H9 (cell line): ENCODE data around the gene SSTR3. TPM values are rescaled to one million over a fixed set of nuclear protein-coding genes. Genes with fewer than 3 reads are reported as not detected.

Experiments
- DNase-seq: peaks from one replicate; pipeline ENCODE4 v3.0.0-alpha.2; 2017
- H2AFZ ChIP-seq: one replicate; pipeline ENCODE4 v1.6.1; 2013; ENCODE audit warnings: mild to moderate bottlenecking, low read length, control low read depth, moderate library complexity
- H2AK5ac ChIP-seq: 2 replicates; pipeline ENCODE4 v1.6.1; 2013; ENCODE audit warnings: low read length, control low read depth, mixed read lengths; ENCODE audit not compliant: insufficient read length
- H2BK120ac ChIP-seq: one replicate; pipeline ENCODE4 v1.6.1; 2013; ENCODE audit warnings: low read depth, mild to moderate bottlenecking, low read length, control low read depth, inconsistent platforms; ENCODE audit not compliant: poor library complexity, severe bottlenecking
- H2BK12ac ChIP-seq: 2 replicates; pipeline ENCODE4 v1.6.1; 2013; ENCODE audit warnings: low read length, control low read depth, mixed read lengths, low read depth; ENCODE audit not compliant: insufficient read length
- H2BK15ac ChIP-seq: 2 replicates; pipeline ENCODE4 v1.6.1; 2013; ENCODE audit warnings: low read depth, low read length, control low read depth
- H2BK20ac ChIP-seq: one replicate; pipeline ENCODE4 v1.6.1; 2013; ENCODE audit warnings: low read depth, mild to moderate bottlenecking, low read length, control low read depth, inconsistent platforms; ENCODE audit not compliant: poor library complexity, severe bottlenecking
- H2BK5ac ChIP-seq: 2 replicates; pipeline ENCODE4 v1.6.1; 2013; ENCODE audit warnings: low read length, control low read depth, mixed read lengths; ENCODE audit not compliant: insufficient read length
- H3K14ac ChIP-seq: 2 replicates; pipeline ENCODE4 v1.6.1; 2013; ENCODE audit warnings: low read length, control low read depth; ENCODE audit not compliant: insufficient read depth
- H3K18ac ChIP-seq: 2 replicates; pipeline ENCODE4 v1.6.1; 2013; ENCODE audit warnings: low read depth, mild to moderate bottlenecking, mixed read lengths, low read length, control low read depth; ENCODE audit not compliant: insufficient read length
- H3K23ac ChIP-seq: 2 replicates; pipeline ENCODE4 v1.6.1; 2013; ENCODE audit warnings: low read length, control low read depth, mixed read lengths, low read depth; ENCODE audit not compliant: insufficient read length
- H3K23me2 ChIP-seq: 2 replicates; pipeline ENCODE4 v1.6.1; 2013; ENCODE audit warnings: low read depth, mild to moderate bottlenecking, mixed read lengths, low read length, control low read depth; ENCODE audit not compliant: insufficient read length, poor library complexity, severe bottlenecking
- H3K27ac ChIP-seq: 2 replicates; pipeline ENCODE4 v1.5.1; 2013; ENCODE audit warnings: low read length, control low read depth, mixed read lengths, low read depth; ENCODE audit not compliant: insufficient read length
- H3K27me3 ChIP-seq: 2 replicates; pipeline ENCODE4 v1.6.1; 2013; ENCODE audit warnings: low read length, control low read depth, inconsistent platforms; ENCODE audit not compliant: insufficient read depth
- H3K4ac ChIP-seq: 2 replicates; pipeline ENCODE4 v1.6.1; 2013; ENCODE audit warnings: low read depth, mild to moderate bottlenecking, control low read depth, inconsistent platforms, low read length, moderate library complexity
- H3K4me1 ChIP-seq: 2 replicates; pipeline ENCODE4 v1.6.1; 2013; ENCODE audit warnings: low read length, control low read depth, inconsistent platforms; ENCODE audit not compliant: insufficient read depth
- H3K4me2 ChIP-seq: 2 replicates; pipeline ENCODE4 v1.6.1; 2013; ENCODE audit warnings: low read length, control low read depth, mixed read lengths; ENCODE audit not compliant: insufficient read length, insufficient read depth
- H3K56ac ChIP-seq: 2 replicates; pipeline ENCODE4 v1.6.1; 2013; ENCODE audit warnings: low read depth, mild to moderate bottlenecking, mixed read lengths, low read length, control low read depth; ENCODE audit not compliant: insufficient read length
- H3K79me1 ChIP-seq: 2 replicates; pipeline ENCODE4 v1.6.1; 2013; ENCODE audit warnings: low read depth, mild to moderate bottlenecking, moderate library complexity, low read length, control low read depth, inconsistent platforms; ENCODE audit not compliant: insufficient read depth, poor library complexity, severe bottlenecking
- H3K79me2 ChIP-seq: 2 replicates; pipeline ENCODE4 v1.6.1; 2013; ENCODE audit warnings: low read length, control low read depth, inconsistent platforms; ENCODE audit not compliant: insufficient read depth
- H3K9ac ChIP-seq: 2 replicates; pipeline ENCODE4 v1.6.1; 2013; ENCODE audit warnings: low read length, control low read depth, mixed read lengths; ENCODE audit not compliant: insufficient read length; ENCODE audit errors: extremely low read depth
- H3K9me3 ChIP-seq: one replicate; pipeline ENCODE4 v1.6.1; 2013; ENCODE audit warnings: low read depth, low read length, inconsistent platforms; ENCODE audit not compliant: control insufficient read depth
- H3T11ph ChIP-seq: one replicate; pipeline ENCODE4 v1.6.1; 2013; ENCODE audit warnings: mild to moderate bottlenecking, low read length, control low read depth, inconsistent platforms
- H4K20me1 ChIP-seq: one replicate; pipeline ENCODE4 v1.6.1; 2013; ENCODE audit not compliant: control insufficient read depth, insufficient read length, insufficient read depth
- H4K5ac ChIP-seq: 2 replicates; pipeline ENCODE4 v1.6.1; 2013; ENCODE audit warnings: low read depth, mild to moderate bottlenecking, mixed read lengths, low read length, control low read depth; ENCODE audit not compliant: insufficient read length
- H4K8ac ChIP-seq: replicated peaks from 2 replicates; pipeline ENCODE4 v1.6.1; 2013; ENCODE audit warnings: low read length, control low read depth, mixed read lengths, low read depth; ENCODE audit not compliant: insufficient read length
- H4K91ac ChIP-seq: 2 replicates; pipeline ENCODE4 v1.6.1; 2013; ENCODE audit warnings: low read depth, mild to moderate bottlenecking, moderate library complexity, mixed read lengths, low read length, control low read depth; ENCODE audit not compliant: insufficient read length
- H3K27ac Mint-ChIP-seq, 3 experiments: 2 replicates in 2 of 3; 3 replicates in 1 of 3; pipeline ENCODE4 v1.8.0; 2020 to 2021; ENCODE audit warnings: mixed read lengths in 3 of 3, mild to moderate bottlenecking in 1 of 3, moderate library complexity in 1 of 3
- H3K27me3 Mint-ChIP-seq: 2 replicates; pipeline ENCODE4 v1.8.0; 2021; ENCODE audit warnings: low read depth, mild to moderate bottlenecking, moderate library complexity, mixed read lengths
- H3K36me3 Mint-ChIP-seq, 3 experiments: 2 replicates in 2 of 3; 3 replicates in 1 of 3; pipeline ENCODE4 v1.8.0; 2020 to 2021; ENCODE audit warnings: low read depth in 3 of 3, mixed read lengths in 3 of 3; ENCODE audit not compliant: insufficient read depth in 1 of 3
- H3K4me1 Mint-ChIP-seq, 2 experiments: 2 replicates each; pipeline ENCODE4 v1.8.0; 2020; ENCODE audit warnings: mixed read lengths in 2 of 2
- H3K4me3 Mint-ChIP-seq, 2 experiments: 2 replicates in 1 of 2; 3 replicates in 1 of 2; pipeline ENCODE4 v1.8.0; 2020 to 2021; ENCODE audit warnings: mild to moderate bottlenecking in 2 of 2, mixed read lengths in 2 of 2, moderate library complexity in 1 of 2
- H3K9me3 Mint-ChIP-seq, 2 experiments: 2 replicates in 1 of 2; 3 replicates in 1 of 2; pipeline ENCODE4 v1.8.0; 2020; ENCODE audit warnings: mild to moderate bottlenecking in 2 of 2, mixed read lengths in 2 of 2, moderate library complexity in 1 of 2
- CTCF ChIP-seq: fragments of 200-600 bp; sonication (generic); conservative IDR thresholded peaks from 3 replicates; pipeline ENCODE4 v1.8.0; 2021; ENCODE audit warnings: antibody characterized with exemption, mild to moderate bottlenecking
- WGBS: extraction: QIAGEN DNeasy Blood & Tissue Kit; methylation state at CpG from one replicate; pipeline ENCODE4 v1.1.7; 2013; ENCODE audit warnings: missing lambda C conversion rate, low lambda C conversion rate, mixed read lengths; ENCODE audit not compliant: insufficient read length; ENCODE audit errors: extremely low coverage; 5-methylcytosine and 5-hydroxymethylcytosine counted together
- total RNA-seq: library from RNA; stranded (reverse); gene quantifications from 2 replicates; pipeline ENCODE4 v1.2.1, GENCODE V29; 2021

The SSTR3 gene
- total RNA-seq, 1 experiment from 2014 or later, result 0.68 TPM

- H3T11ph ChIP-seq, result no peak overlapping the region
- H2AK5ac ChIP-seq, result no peak overlapping the region
- no peak overlapping the region for H4K5ac ChIP-seq
- no peaks in the 10 kb centered on the region for H3K79me2 ChIP-seq
- H3K27me3 ChIP-seq, result no peaks in the 10 kb centered on the region
- H3K36me3 Mint-ChIP-seq, result no peaks in the 10 kb centered on the region
- peaks cover 7% of the 10 kb centered on the region for H3K27me3 Mint-ChIP-seq
- no peak overlapping the region for H2BK15ac ChIP-seq
- no peak overlapping the region for H3K27ac ChIP-seq
- WGBS, result no CpG with 5 or more reads among the region's 12 CpGs
- H3K18ac ChIP-seq, result no peak overlapping the region
- H3K23me2 ChIP-seq, result peaks cover 5% of the 10 kb centered on the region
- no peak overlapping the region for H2BK12ac ChIP-seq
- peak overlapping the region in 1 of 2 experiments; percentile 24; a peak in 1 of 5 replicates for H3K4me3 Mint-ChIP-seq
- no peaks in the 10 kb centered on the region for H3K9me3 ChIP-seq
- no peak overlapping the region for H4K91ac ChIP-seq
- no peaks in the 10 kb centered on the region for H3K79me1 ChIP-seq
- 0 out of 3 replicates have a peak, but pooled peaks have one; percentile 9 for TF ChIP-seq CTCF
- H3K14ac ChIP-seq, result peak overlapping the region; percentile 4; the same call in 1 of the 2 replicates
- no peak overlapping the region for H3K56ac ChIP-seq
- H3K4me2 ChIP-seq, result no peak overlapping the region
- H3K23ac ChIP-seq, result no peak overlapping the region
- peaks cover 20 to 42% of the 10 kb centered on the region in 2 experiments for H3K4me1 Mint-ChIP-seq
- no peak overlapping the region for H2BK20ac ChIP-seq
- H3K4ac ChIP-seq, result no peak overlapping the region
- no peak overlapping the region; a peak in 1 of 7 replicates for H3K27ac Mint-ChIP-seq
- no peak overlapping the region for H2AFZ ChIP-seq
- no peak overlapping the region for H2BK120ac ChIP-seq
- H4K8ac ChIP-seq, result no peak overlapping the region
- H4K20me1 ChIP-seq, result no peaks in the 10 kb centered on the region
- no peaks in the 10 kb centered on the region; the same call in 1 of the 2 replicates for H3K4me1 ChIP-seq
- no peak overlapping the region for H3K9ac ChIP-seq
- H3K9me3 Mint-ChIP-seq, result no peaks in the 10 kb centered on the region
- DNase-seq, result no peak
- H2BK5ac ChIP-seq, result no peak overlapping the region
Measured at GRCh38 chr22:37199760-37200108, 12.5 kb downstream of the SSTR3 start.
